A549 (cell line): Measurements from ENCODE around the gene ST6GALNAC1.

ENCODE experiments used
- CHD2 ChIP-seq: fragments of 150-350 bp; IDR thresholded peaks from 2 replicates; pipeline ENCODE4 v1.6.1; 2014; ENCODE audit warnings: low read length; ENCODE audit not compliant: partially characterized antibody
- CHD4 ChIP-seq: fragments of 200-600 bp; sonication (generic); IDR thresholded peaks from 2 replicates; pipeline ENCODE4 v1.6.1; 2016; ENCODE audit warnings: antibody characterized with exemption, mild to moderate bottlenecking, borderline replicate concordance
- JUN ChIP-seq, 2 experiments: fragments of >200 bp; sonication (Bioruptor Twin); formaldehyde crosslinking; IDR thresholded peaks; 2 replicates in 1 of 2; 3 replicates in 1 of 2; pipeline ENCODE4 v1.6.1; 2016 to 2017
- NR3C1 ChIP-seq: fragments of >200 bp; sonication (Bioruptor Twin); formaldehyde crosslinking; IDR thresholded peaks from 3 replicates; pipeline ENCODE4 v1.6.1; 2017
- POLR2A ChIP-seq: IDR thresholded peaks from 2 replicates; pipeline ENCODE4 v1.6.1; 2012; ENCODE audit warnings: mild to moderate bottlenecking, low read length
- RAD21 ChIP-seq, 2 experiments: fragments of >200 bp in 1 of 2; sonication (Bioruptor Twin) in 1 of 2; formaldehyde crosslinking in 1 of 2; IDR thresholded peaks in 1 of 2; conservative IDR thresholded peaks in 1 of 2; 2 replicates in 1 of 2; 3 replicates in 1 of 2; pipeline ENCODE4 v1.6.1; 2012 to 2018; ENCODE audit warnings: inconsistent platforms in 1 of 2
- RFX5 ChIP-seq: fragments of 450-650 bp; IDR thresholded peaks from 2 replicates; pipeline ENCODE4 v1.7.1; 2014; ENCODE audit warnings: antibody characterized with exemption, mild to moderate bottlenecking, moderate library complexity
- RNF2 ChIP-seq: fragments of 200-600 bp; sonication (generic); IDR thresholded peaks from 2 replicates; pipeline ENCODE4 v1.6.1; 2016; ENCODE audit warnings: low read depth, mild to moderate bottlenecking, antibody characterized with exemption, moderate library complexity, borderline replicate concordance
- SMC3 ChIP-seq: fragments of >200 bp; sonication (Bioruptor Twin); formaldehyde crosslinking; IDR thresholded peaks from 3 replicates; pipeline ENCODE4 v1.6.1; 2018; ENCODE audit warnings: inconsistent platforms
- TF ChIP-seq, protein P1 (sequence below): fragments of >200 bp; sonication (Bioruptor Twin); formaldehyde crosslinking; IDR thresholded peaks from 3 replicates; pipeline ENCODE4 v1.5.1; 2016
- TF ChIP-seq, protein P2 (sequence below): fragments of >200 bp; sonication (Bioruptor Twin); formaldehyde crosslinking; IDR thresholded peaks from 3 replicates; pipeline ENCODE4 v1.6.1; 2016
- TF ChIP-seq, protein P3 (sequence below): IDR thresholded peaks from 2 replicates; pipeline ENCODE4 v1.6.1; 2012
- TF ChIP-seq, protein P4 (sequence below): IDR thresholded peaks from 2 replicates; pipeline ENCODE4 v1.6.1; 2012; ENCODE audit warnings: low read depth, borderline replicate concordance

DNA sequence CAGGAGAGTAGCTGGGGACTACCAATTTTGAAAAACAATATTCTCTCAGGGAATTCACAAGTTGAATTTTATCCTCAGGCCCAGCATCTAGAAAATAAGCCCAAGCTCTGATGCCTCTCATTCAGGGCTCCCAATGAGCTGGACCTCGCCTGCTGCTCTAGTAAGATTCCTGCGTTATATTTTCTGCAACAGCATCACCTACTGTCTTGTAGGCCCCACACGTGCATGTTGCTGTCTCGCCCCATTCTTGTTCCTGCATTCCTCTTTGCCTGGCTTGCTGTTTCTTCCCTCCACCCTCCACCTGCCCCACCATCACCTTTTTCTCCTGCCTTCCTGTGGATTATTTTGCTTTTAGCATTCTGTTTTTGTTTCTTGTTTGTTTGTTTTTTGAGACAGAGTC lies 49.6 kb downstream of the ST6GALNAC1 start:
- no peak for TF ChIP-seq CHD2
- TF ChIP-seq RAD21 (conservative IDR thresholded peaks at IDR 0.05 in 1 of 2, IDR thresholded peaks at IDR 0.05 in 1 of 2), result no peak
- TF ChIP-seq, protein P1, sequence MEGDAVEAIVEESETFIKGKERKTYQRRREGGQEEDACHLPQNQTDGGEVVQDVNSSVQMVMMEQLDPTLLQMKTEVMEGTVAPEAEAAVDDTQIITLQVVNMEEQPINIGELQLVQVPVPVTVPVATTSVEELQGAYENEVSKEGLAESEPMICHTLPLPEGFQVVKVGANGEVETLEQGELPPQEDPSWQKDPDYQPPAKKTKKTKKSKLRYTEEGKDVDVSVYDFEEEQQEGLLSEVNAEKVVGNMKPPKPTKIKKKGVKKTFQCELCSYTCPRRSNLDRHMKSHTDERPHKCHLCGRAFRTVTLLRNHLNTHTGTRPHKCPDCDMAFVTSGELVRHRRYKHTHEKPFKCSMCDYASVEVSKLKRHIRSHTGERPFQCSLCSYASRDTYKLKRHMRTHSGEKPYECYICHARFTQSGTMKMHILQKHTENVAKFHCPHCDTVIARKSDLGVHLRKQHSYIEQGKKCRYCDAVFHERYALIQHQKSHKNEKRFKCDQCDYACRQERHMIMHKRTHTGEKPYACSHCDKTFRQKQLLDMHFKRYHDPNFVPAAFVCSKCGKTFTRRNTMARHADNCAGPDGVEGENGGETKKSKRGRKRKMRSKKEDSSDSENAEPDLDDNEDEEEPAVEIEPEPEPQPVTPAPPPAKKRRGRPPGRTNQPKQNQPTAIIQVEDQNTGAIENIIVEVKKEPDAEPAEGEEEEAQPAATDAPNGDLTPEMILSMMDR, result no peak
- TF ChIP-seq JUN (IDR thresholded peaks at IDR 0.05), result no peak
- TF ChIP-seq, protein P2, sequence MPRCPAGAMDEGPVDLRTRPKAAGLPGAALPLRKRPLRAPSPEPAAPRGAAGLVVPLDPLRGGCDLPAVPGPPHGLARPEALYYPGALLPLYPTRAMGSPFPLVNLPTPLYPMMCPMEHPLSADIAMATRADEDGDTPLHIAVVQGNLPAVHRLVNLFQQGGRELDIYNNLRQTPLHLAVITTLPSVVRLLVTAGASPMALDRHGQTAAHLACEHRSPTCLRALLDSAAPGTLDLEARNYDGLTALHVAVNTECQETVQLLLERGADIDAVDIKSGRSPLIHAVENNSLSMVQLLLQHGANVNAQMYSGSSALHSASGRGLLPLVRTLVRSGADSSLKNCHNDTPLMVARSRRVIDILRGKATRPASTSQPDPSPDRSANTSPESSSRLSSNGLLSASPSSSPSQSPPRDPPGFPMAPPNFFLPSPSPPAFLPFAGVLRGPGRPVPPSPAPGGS, result no peak
- no peak for TF ChIP-seq SMC3
- TF ChIP-seq NR3C1, result no peak
- no peak for TF ChIP-seq RNF2
- no peak for TF ChIP-seq CHD4
- TF ChIP-seq, protein P3, sequence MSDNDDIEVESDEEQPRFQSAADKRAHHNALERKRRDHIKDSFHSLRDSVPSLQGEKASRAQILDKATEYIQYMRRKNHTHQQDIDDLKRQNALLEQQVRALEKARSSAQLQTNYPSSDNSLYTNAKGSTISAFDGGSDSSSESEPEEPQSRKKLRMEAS, result no peak
- TF ChIP-seq POLR2A, result no peak
- TF ChIP-seq, protein P4, sequence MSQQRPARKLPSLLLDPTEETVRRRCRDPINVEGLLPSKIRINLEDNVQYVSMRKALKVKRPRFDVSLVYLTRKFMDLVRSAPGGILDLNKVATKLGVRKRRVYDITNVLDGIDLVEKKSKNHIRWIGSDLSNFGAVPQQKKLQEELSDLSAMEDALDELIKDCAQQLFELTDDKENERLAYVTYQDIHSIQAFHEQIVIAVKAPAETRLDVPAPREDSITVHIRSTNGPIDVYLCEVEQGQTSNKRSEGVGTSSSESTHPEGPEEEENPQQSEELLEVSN, result no peak
- no peak for TF ChIP-seq RFX5
